NOMO-1 (cell line): ENCODE measurements around the gene GPR143.
A peak's percentile ranks its signal among the peaks of the same experiment; 100 is the strongest.

Source experiments
- DNase-seq, 2 experiments: peaks; one replicate each; lab custom pipeline; 2025; ENCODE audit not compliant: unreplicated experiment in 2 of 2; lab: John Stamatoyannopoulos, UW

The GPR143 gene

DNA sequence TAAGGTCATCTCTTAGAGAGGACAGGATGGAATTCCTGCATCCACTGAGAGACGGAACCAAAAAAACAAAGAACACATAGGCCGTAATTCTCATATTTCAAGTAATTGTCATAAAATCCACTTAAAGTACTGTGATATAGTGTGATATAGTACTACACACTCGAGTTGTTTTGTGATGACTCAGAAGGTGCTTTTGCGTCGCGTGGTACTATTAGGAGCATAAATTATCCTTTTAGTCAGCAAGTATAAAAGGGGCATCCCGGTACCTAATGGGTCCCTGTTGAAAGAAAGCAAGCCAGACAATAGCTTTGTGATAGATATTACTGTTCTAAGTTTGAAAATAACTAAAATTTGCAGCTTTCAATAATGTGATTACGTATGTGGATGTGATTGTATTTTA is 55.3 kb downstream of the GPR143 start:
- DNase-seq: no peak

DNA sequence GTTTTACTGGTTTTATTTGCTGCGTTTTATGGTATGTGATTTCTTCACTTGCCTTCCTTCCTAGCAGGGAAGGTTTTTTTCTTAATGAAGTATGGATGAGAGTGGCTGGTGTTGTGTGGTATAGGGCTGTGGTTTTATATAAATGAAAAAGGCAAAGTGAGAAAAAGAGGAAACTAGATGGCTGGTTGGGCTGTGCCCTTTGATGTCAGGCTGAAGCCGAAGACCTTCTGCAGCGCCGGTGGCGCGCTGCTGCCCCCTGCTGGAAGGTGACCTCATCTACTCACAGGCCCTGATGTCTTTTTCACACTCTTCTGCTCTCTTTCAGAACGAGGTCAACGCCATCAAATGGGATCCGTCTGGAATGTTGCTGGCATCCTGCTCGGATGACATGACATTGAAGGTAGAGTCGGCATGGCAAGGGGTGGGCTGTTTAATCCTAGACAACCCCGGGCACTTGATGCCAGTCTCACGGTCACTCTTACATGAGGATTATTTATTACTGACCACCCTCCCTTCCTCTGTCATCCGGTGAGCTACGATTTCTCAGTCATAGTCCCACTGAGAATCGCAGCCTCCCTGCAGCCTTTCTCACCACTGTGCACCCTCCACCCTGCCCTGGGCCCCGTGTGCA is 56.6 kb downstream of the GPR143 start:
- DNase-seq: peak; percentile 77 to 87

DNA sequence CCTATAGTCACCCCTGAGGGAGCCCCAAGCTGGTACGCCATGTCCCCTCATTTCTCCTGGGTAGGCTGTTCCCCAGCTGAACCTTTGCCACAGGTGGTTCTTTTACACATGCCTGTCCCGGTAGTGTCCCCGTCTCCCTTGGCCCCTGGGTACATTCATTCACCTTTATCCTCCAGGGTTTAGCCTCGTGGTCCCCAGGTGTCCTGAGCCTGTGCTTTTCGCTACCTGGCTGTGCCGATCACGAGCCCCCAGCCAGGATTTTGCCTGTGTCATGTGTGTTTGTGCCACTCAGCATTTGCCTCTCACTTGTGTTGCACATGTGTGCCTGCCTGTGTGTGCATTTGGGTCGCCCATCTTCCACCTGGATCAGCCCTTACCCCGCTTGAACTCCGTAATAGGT is 57.6 kb downstream of the GPR143 start:
- DNase-seq: no peak

DNA sequence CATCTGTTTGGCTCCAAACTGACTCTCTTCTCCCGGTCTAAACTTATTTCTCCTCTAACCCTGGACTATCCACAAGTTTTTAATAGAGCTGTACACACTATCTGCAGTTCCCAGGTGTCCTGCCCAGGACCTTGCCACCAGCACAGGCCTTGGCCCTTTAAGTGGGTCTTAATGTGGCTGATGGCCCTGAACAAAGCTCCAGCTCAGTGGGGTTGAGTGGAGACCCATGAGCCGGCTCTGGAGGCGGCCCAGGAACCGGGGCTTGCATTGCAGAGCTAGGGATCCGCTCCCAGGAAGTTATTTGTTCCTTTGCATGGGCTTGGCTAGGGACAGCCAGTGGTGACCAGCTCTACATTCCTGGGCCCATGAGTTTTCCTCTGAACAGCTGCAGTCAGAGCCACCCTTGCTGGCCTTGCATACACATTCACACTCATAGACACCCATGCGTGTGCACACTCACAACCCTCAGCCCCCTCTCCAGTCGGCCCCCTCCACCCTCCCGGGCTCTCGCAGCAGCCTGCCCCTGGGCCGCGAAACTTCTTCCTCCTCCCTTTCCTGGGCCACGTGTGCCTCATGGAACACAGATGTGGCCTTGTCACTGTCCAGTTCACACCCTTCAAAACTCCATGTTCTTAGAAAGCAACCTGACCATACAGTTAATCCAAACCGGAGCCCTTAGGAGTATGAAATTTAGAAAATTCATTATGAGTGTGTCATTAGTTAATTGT is 58.2 kb downstream of the GPR143 start:
- no peak for DNase-seq

DNA sequence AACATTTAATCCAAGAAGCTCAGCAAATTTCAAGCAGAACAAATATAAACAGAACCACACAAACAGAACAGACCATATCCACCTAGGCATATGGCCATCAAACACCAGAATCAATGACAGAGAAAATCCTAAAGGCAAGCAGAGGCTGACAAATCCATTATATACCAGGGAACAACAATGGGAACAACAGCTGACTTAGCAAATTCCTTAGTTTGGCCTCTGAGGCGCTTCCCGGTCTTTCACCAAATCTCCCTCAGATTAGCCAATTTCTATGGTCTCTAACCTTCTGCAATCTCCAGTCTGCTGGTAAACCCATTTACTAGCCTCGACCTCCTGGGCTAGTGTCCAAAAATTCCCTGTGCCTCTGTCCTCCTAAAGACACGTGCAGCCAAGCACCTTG is 59.2 kb downstream of the GPR143 start:
- no peak for DNase-seq

DNA sequence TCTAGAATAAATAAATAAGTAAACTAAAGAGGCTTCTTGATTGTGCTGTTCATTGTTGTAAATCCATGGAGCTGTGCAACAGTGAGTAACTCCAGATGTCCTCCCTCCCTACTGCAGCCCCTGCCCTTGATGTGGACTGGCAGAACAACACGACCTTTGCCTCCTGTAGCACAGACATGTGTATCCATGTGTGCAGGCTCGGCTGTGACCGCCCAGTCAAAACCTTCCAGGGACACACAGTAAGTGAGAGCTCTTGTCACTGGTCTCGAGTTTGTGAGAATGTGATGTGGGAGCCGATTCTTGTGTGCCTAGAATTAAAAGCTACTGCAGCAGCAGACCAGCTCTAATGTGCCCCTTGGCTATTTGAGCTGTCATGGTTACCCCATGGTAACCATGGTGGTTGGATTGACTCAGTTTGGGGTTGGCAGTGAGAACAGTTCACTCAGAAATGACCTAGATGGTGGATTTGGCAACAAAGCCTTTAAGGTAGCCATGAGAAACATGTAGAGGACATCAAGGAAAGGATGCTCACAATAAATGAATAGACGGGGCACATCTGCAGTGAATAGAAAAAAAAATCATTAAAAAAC is 60.7 kb downstream of the GPR143 start:
- no peak for DNase-seq

DNA sequence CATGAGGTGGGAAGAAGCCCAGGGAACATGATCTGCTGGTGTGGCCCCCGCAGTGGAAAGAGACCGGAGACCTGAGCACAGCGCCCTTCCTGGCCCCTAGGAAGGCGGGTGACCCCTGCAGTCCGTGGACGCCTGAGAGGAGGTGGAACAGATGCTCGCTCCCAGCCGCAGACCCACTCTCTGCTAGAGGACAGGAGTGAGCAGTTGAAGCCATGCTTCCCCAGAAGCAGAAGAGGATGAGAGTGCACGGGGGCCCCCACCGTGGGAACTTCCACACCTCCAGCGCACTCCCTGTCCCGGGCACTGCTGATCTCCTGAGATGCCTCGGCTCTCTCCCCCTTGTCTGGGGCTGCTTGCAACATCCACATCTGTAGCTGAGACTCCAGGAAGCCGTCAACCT is 62.2 kb downstream of the GPR143 start:
- DNase-seq: no peak

DNA sequence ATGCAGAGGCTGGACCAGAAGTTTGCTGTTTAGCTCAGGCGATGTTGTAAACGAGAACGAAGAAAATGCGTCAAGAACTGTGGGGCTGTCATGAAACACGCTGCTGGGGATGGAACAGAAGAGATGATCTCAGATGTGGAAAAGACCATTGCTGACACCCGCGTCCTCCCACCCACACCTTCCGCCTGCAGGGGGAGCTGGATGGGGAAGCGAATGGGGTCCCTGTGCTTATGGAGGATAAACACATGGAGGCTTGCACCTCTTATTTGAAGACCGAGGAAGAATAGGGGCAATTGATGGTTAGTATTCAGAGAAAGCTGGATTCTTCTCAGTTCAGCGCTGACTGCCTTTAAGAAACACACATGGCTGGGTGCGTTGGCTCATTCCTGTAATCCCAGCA is 63.9 kb downstream of the GPR143 start:
- no peak for DNase-seq

DNA sequence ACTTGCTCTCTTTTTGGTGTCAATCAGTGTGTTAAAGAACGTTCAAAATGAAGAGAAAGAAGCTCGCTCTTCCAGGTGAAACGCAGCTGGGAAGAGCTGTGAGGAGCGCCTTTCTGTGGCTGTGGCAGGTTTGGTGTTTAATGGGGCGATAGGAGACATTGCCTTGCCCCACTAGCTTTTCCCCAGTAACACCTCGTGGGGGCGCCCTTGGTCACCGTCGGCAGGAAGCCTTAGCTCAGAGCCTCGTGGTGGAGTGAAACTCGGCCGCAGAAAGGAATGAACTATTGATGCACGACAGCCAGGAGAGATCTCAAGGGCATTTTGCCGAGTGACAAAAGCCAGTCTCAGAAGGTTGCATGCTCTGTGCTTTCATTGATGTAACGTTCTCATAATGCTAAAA is 65.1 kb downstream of the GPR143 start:
- DNase-seq: no peak

DNA sequence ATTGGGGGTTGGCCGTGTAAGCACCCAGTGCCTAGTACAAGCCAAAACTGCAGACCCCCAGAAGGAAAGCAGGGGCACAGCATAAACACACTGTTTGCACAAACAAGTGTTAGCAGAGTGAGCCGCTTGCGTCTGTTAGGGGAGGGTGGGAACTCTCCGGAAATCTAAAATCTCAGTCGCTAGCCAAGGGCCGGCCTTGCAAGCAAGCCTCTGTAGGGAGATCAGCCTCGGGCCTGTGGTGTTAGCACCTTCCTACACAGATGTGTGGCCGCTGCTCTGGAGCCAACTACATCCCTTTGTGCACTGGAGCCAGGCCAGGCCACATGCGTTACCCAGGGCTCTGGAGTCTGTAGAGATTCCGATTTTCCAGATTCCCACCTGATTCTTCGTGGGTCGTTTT is 67.1 kb downstream of the GPR143 start:
- DNase-seq: no peak

DNA sequence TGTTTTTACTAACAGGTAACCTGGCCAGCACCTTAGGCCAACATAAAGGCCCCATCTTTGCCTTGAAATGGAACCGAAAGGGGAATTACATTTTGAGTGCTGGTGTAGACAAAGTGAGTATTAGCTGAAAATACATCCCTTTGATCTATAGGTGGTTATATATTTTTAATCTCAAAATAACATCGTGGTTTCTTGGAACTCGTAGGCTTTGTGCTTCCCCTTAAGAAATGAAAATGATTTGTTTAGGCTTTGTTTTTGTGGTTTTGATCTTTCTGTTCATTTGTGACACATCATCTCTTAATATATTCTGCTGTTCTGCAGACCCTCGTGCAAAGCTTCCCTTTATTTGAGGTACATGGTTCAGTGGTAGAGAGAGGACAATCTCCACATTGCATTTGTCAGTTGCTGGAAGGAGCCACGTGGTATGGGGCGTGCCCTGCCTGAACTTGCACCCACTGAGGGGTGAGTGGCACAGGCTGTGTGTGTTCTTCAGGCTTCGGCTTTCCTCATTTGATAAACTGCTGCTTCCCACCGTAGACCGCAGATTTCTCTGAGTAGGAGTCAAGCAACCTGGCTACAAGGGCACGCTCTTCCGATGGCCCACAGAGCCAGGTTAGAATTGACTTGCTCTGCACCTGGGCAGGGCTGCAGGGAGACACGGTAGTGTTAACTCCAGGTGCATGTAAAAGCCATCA is 72.2 kb downstream of the GPR143 start:
- DNase-seq: no peak

DNA sequence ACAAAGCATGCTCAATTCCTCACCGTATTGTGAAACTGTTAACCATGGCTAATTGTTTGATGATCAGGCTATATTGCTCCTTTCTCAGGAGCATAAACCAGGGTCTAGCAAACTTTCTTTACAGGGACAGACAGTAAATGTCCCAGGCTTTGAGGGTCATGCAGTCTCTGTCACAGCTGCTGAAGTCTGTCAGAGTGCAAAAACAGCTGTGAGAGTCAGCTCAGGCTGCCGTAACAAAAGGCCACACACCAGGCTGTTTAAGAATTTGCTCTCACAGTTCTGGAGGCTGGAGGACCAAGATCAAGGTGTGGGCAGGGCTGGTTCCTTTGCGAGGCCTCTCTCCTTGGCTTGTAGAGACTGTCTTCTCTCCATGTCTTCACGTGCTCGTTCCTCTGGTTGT is 75.6 kb downstream of the GPR143 start:
- DNase-seq: no peak

DNA sequence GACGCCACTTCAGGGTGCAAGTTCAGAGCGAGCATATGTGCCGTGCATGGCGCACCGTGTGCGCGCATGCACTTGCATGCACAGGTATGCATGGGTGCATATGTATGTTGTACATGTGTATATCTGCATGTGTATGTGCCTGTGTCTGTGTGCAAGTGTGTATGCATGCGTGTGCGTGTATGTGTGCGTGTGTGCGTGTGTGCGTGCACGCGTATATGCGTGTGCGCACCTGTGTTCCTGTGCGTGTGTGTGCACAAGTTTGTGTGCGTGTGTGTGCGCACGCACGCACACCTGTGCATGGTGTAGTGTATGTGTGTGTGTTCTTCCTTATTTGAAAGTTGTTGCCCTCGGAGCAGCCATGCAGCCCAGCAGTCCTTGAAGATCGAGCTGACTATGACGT is 76.8 kb downstream of the GPR143 start:
- no peak for DNase-seq

DNA sequence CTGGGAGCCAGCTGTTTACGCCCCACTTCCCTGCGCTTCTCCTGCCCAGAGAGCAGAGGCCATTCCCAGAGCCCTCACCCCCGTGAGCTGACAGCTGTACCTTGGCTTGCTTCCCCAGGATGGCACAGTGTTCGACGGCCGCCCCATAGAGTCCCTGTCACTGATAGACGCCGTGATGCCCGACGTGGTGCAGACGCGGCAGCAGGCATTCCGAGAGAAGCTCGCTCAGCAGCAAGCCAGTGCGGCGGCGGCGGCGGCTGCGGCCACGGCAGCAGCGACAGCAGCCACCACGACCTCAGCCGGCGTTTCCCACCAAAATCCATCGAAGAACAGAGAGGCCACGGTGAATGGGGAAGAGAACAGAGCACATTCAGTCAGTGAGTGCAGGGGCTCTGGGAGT is 77.7 kb downstream of the GPR143 start:
- DNase-seq: no peak

DNA sequence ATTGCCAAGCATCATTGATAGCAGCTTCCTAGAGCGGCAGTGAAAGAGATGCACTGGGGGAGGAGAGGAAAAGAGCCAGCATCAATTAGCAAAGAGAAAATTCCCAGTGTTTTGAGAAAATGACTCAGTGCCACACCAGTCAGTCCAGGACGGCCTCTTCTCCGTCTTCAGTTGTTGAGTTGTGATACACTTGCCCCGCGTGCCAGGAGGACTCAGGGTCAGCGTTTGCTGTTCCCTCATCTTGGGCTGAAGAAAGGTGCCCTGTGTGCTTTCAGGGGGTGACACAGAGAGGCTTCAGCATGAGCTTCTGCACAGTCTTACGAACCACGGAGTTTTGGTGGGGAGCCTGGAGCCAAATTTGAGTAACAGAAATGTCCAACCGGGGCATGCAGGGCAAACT is 82.3 kb downstream of the GPR143 start:
- no peak for DNase-seq

DNA sequence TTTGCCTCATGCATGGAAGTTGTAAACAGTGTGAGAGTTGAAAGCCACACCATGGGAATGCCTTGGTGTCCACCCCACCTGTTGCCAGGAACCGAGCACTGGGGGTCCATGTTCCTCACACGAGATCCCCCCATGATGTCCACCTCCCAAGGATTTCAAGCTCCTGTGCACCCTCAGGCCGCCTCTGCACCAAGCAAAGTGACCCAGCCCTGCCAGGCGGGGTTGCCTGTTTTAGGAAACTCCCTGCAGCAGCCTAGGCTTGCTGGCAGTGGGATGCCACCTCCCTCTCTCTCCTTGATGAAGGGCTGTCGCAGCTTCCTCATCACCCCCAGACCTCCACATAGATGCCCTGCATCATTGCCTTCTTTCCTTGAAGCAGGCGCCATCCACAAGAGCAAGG is 82.8 kb downstream of the GPR143 start:
- no peak for DNase-seq

DNA sequence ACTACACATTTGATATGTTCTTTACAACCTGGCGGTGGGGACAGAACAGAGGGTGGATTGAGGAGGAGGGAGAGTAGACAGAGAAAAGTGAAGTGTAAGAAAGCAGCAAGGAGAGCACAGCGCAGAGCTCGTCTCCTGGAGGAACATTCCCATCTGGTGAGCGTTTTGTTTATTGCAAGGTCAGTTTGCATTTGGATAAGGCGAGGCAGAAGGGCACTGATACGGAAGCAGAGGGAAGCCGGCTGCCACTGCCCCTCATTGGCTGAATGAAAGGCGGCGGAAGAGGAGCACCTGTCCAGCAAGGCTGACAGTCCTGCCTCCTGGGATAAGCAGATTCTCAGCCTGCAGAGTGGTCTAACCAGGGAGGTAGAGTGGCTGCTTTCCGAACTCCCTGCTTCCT is 83.2 kb downstream of the GPR143 start:
- no peak for DNase-seq

DNA sequence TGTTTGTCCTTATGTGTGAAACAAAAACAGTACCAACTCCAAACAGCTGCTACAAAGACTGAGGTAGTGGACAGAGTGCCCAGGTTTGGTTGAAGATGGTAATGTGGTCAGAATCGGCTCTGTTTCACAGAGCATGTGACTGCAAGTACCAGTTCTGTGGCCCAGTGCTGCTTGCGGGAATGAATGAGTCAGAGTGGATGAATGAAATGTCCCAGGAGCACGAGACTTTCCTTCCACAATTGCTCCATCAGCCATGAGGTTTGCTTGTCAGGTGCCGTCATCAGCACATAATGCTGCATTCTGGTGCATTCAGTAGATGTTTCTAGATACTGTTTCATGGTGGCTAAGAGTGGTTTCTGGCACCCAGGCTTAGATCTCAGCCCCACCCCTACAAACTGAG is 84.2 kb downstream of the GPR143 start:
- DNase-seq: no peak

DNA sequence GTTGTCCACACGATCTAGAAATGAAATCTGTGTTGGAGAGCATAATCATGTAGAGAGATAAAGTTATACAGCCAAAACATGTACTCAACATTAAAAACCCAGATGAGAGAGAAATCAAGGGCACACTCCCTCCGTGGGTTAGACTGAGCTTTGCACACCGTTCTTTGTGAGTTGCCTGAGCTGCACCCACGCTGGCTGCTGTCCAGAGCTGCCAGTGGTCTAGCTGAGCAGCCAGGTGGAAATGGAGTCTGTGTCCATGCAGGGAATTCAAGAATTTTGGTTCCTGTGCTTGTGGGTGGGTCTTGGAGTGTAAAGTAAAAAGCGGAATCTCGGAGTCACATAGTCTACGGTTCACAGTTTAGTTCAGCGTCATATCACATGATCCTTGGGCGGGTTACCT is 84.6 kb downstream of the GPR143 start:
- no peak for DNase-seq

DNA sequence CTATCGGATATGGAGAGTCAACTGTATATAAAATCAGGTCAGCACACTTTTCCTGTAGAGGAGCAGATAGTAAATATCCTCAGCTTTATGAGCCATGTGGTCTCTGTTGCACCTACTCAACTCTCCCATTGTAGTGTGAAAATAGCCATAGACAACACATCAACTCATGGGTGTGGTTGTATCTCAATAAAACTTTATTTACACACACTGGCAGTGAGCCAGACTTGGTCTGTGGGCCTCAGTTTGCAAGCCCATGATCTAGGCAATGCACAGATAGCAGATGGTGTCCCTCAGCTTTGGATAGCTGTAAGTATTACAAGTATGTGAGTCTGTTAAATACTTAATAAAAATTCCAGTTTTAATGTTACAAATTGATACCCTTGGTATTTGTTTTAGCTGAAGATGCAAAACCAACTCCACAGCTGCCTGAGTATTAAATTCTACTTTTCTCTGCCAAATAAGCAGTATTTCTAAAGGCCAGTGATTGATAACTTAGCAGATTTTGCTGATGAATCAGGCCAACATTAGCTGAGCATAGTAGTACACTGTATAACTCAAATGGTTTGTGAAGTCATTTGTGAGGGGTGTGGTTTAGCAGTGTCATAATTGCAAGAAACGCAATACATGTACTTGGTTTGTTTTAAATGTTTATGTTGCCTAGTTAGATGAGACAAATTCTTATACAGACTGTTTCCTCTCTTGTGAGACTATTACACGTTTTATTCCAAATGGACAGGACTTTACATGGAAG is 87.3 kb downstream of the GPR143 start:
- DNase-seq: no peak

DNA sequence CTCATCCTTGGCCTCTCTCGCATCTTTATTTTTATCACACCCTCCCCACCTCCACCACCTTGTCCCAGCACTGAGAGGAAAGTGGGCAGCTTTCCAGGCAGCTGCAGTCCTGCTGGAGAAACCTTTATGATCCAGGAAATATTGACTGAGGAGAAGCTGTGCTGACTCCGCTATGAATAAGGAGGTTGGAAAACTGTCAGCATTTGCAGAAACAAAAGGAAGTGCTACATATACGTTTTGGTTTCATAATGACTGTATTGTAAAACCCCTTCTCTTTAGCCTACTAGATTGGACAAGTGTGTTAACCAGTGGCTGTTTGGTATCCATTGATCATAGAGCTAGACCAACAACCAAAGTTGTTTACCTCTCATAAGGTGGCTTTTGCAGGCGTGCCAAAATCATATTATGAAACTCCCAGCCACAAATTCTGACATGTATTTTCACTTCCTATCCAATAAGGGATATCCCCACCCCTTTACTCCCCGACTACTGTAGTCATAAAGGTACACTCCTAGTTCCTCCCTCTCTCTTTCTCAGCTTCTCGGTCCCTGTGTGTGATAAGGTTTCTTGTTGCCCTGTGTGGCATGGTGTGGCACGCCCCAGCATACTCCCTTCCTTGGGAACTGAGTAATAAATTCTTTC is 88.4 kb downstream of the GPR143 start:
- DNase-seq: peak; percentile 65 to 78
